B cell (primary cell): ENCODE data around the gene PHF20. TPM values are rescaled to one million over a fixed set of nuclear protein-coding genes. Genes with fewer than 3 reads are reported as not detected.

Experiments used
- ATAC-seq: fragments of 200-7000 bp; cut with Tn5 transposase; one replicate; pipeline ENCODE4 v1.10.0; 2021; ENCODE audit warnings: low read depth, mild to moderate bottlenecking, moderate number of reproducible peaks, moderate library complexity
- CTCF ChIA-PET: fragments of 350-600 bp; sonication (Branson Sonifier 250); formaldehyde crosslinking; loops from one replicate; lab custom pipeline; 2021; ENCODE audit warnings: antibody characterized with exemption, inconsistent platforms; lab: Charles Lee
- POLR2A ChIA-PET: fragments of 350-600 bp; sonication (Branson Sonifier 250); formaldehyde crosslinking; loops from one replicate; lab custom pipeline; 2021; ENCODE audit warnings: antibody characterized with exemption; lab: Charles Lee
- DNase-seq: peaks from one replicate; pipeline ENCODE4 v3.0.0; 2013
- H2AFZ ChIP-seq: 2 replicates; pipeline ENCODE4 v1.6.1; 2012; ENCODE audit warnings: mild to moderate bottlenecking, low read depth, low read length; ENCODE audit not compliant: insufficient read depth, poor library complexity, severe bottlenecking
- H3K27ac ChIP-seq, 2 donors: 1 replicate in 1 of 2; 2 replicates in 1 of 2; pipeline ENCODE4 v1.5.1; 2012 to 2013; ENCODE audit warnings: low read length in 2 of 2, mild to moderate bottlenecking in 2 of 2, moderate library complexity in 1 of 2
- H3K27me3 ChIP-seq, 4 experiments: fragments of 200-600 bp in 1 of 4; sonication (generic) in 1 of 4; replicated peaks in 1 of 4; 1 replicate in 2 of 4; 2 replicates in 2 of 4; pipeline versions ENCODE4 v1.6.1 to v1.7.0; 2013 to 2016; ENCODE audit warnings: low read length in 3 of 4, mild to moderate bottlenecking in 2 of 4, mixed read lengths in 1 of 4, moderate library complexity in 1 of 4; ENCODE audit not compliant: insufficient read depth in 4 of 4, control insufficient read depth in 3 of 4; ENCODE audit errors: control extremely low read depth in 1 of 4
- H3K36me3 ChIP-seq, 2 experiments: replicated peaks in 1 of 2; 1 replicate in 1 of 2; 2 replicates in 1 of 2; pipeline versions ENCODE4 v1.6.1 to v1.7.1; 2013; ENCODE audit warnings: low read length in 1 of 2; ENCODE audit not compliant: insufficient read depth in 2 of 2, control insufficient read depth in 1 of 2; ENCODE audit errors: control extremely low read depth in 1 of 2, extremely low read depth in 1 of 2
- H3K4me1 ChIP-seq, 2 donors: fragments of 200-600 bp in 1 of 2; sonication (generic) in 1 of 2; 1 replicate in 1 of 2; 2 replicates in 1 of 2; pipeline versions ENCODE4 v1.5.1 to v1.6.1; 2013 to 2017; ENCODE audit warnings: low read length in 2 of 2; ENCODE audit not compliant: control insufficient read depth in 2 of 2, insufficient read depth in 2 of 2
- H3K4me2 ChIP-seq: replicated peaks from 2 replicates; pipeline ENCODE3; 2012; ENCODE audit warnings: mild to moderate bottlenecking, low read depth, low read length; ENCODE audit not compliant: poor library complexity, severe bottlenecking
- H3K4me3 ChIP-seq, 5 experiments: fragments of 200-600 bp in 1 of 5; sonication (generic) in 1 of 5; 1 replicate in 3 of 5; 2 replicates in 2 of 5; pipeline versions ENCODE4 v1.5.1 to v1.7.0; 2011 to 2016; ENCODE audit warnings: low read length in 4 of 5, mild to moderate bottlenecking in 4 of 5, low read depth in 2 of 5, control low read depth in 1 of 5, moderate library complexity in 1 of 5; ENCODE audit not compliant: insufficient read depth in 1 of 5; ENCODE audit errors: control extremely low read depth in 1 of 5, extremely low read depth in 1 of 5
- H3K79me2 ChIP-seq: fragments of 200-600 bp; sonication (generic); one replicate; pipeline ENCODE4 v1.6.0; 2016; ENCODE audit warnings: low read length; ENCODE audit not compliant: control insufficient read depth, insufficient read depth
- H3K9ac ChIP-seq: fragments of 200-600 bp; sonication (generic); 2 replicates; pipeline ENCODE4 v1.6.1; 2017; ENCODE audit warnings: mild to moderate bottlenecking, low read length, moderate library complexity
- H3K9me3 ChIP-seq, 3 donors: one replicate each; pipeline versions ENCODE4 v1.6.1 to v1.7.1; 2013; ENCODE audit warnings: low read length in 2 of 3; ENCODE audit not compliant: control insufficient read depth in 2 of 3, insufficient read depth in 1 of 3; ENCODE audit errors: control extremely low read depth in 1 of 3
- H4K20me1 ChIP-seq: 2 replicates; pipeline ENCODE4 v1.6.0; 2012; ENCODE audit warnings: mild to moderate bottlenecking, low read length; ENCODE audit not compliant: insufficient read depth, control insufficient read depth, poor library complexity, severe bottlenecking
- H3K27ac Mint-ChIP-seq: one replicate; pipeline ENCODE4 v1.8.0; 2021; ENCODE audit warnings: mixed read lengths
- H3K27me3 Mint-ChIP-seq: one replicate; pipeline ENCODE4 v1.8.0; 2021; ENCODE audit warnings: mixed read lengths
- H3K4me1 Mint-ChIP-seq: one replicate; pipeline ENCODE4 v1.8.0; 2021; ENCODE audit warnings: mixed read lengths
- H3K4me3 Mint-ChIP-seq: one replicate; pipeline ENCODE4 v1.8.0; 2021; ENCODE audit warnings: mixed read lengths
- H3K9me3 Mint-ChIP-seq: one replicate; pipeline ENCODE4 v1.8.0; 2022; ENCODE audit warnings: mixed read lengths; ENCODE audit not compliant: insufficient read depth
- CTCF ChIP-seq: fragments of 200-600 bp; IDR thresholded peaks from one replicate; pipeline ENCODE4 v1.8.0; 2022; ENCODE audit warnings: antibody characterized with exemption, mild to moderate bottlenecking
- EZH2 ChIP-seq: IDR thresholded peaks from 2 replicates; pipeline ENCODE4 v1.6.1; 2012; ENCODE audit warnings: borderline replicate concordance, low read depth, mild to moderate bottlenecking, moderate library complexity, low read length; ENCODE audit not compliant: insufficient read depth, poor library complexity, severe bottlenecking
- WGBS: methylation state at CpG from one replicate; pipeline ENCODE4 v1.1.5; 2013; ENCODE audit warnings: missing lambda C conversion rate; ENCODE audit not compliant: insufficient coverage; 5-methylcytosine and 5-hydroxymethylcytosine counted together
- intact Hi-C: fragments of 100-400 bp; cut with micrococcal nuclease; formaldehyde crosslinking; loops from one replicate; pipeline ENCODE4 v1.10.0; 2022
- polyA plus RNA-seq: library from polyadenylated mRNA; depleted of rRNA; stranded (reverse); fragments of >200 nt; gene quantifications from 2 replicates; pipeline ENCODE4 v1.2.3, GENCODE V29; 2012
- total RNA-seq, 2 donors: library from RNA; stranded (reverse); fragments of 120-200 nt in 1 of 2; gene quantifications; 1 replicate in 1 of 2; 2 replicates in 1 of 2; pipeline versions ENCODE4 v1.2.3 to v1.2.4, GENCODE V29; 2013 to 2022

Gene PHF20
- total and polyA plus RNA-seq, 2 donors (not counting 1 experiment from before 2014, with no cell fraction given), result 53.6 to 92.3 TPM

- TF ChIP-seq CTCF (no peak), EZH2 (no peak)
- H3K9ac ChIP-seq, result no peak overlapping the region
- Mint-ChIP-seq H3K27me3 (peaks cover 7% of the 10 kb centered on the region), H3K4me3 (no peak overlapping the region), H3K27ac (no peak overlapping the region), H3K4me1 (no peaks in the 10 kb centered on the region), H3K9me3 (no peaks in the 10 kb centered on the region)
- POLR2A ChIA-PET, result no interaction called here
- DNase-seq, result no peak
- H3K4me2 ChIP-seq, result no peak overlapping the region
- ATAC-seq, result no peak
- H3K4me1 ChIP-seq, result no peaks in the 10 kb centered on the region
- no peaks in the 10 kb centered on the region for H3K9me3 ChIP-seq
- intact Hi-C loops, result no loop called here
- H3K27ac ChIP-seq, result no peak overlapping the region
- CTCF ChIA-PET, result interaction anchor here (1.4 to 1.9 kb wide), 2 partner anchors 18 to 20 kb away, joined by 3 to 6 read pairs; partner anchors contain the start of gene SCAND1
- no peaks in the 10 kb centered on the region for H4K20me1 ChIP-seq
- H2AFZ ChIP-seq, result no peak overlapping the region
- H3K4me3 ChIP-seq, result no peak overlapping the region
- 40% methylated on average over 1 of the region's 4 CpGs for WGBS
- H3K79me2 ChIP-seq, result no peaks in the 10 kb centered on the region
- H3K27me3 ChIP-seq, result no peaks in the 10 kb centered on the region
- H3K36me3 ChIP-seq, result no peaks in the 10 kb centered on the region
Measured at GRCh38 chr20:35972462-35972861, 200.6 kb downstream of the PHF20 start.

GRCh38 chr20:35974256-35974655, 202.4 kb downstream of the PHF20 start:
- ChIA-PET CTCF (interaction anchor here (1.0 kb wide), 1 partner anchor 164 kb away, joined by 3 read pairs; no protein-coding TSS in a partner anchor), POLR2A (no interaction called here)
- Mint-ChIP-seq H3K27me3 (peaks cover 4% of the 10 kb centered on the region), H3K9me3 (no peaks in the 10 kb centered on the region), H3K4me3 (no peak overlapping the region), H3K4me1 (no peaks in the 10 kb centered on the region), H3K27ac (no peak overlapping the region)
- ATAC-seq (no peak), DNase-seq (no peak)
- peaks cover 0 to 2% (median 0%) of the 10 kb centered on the region in 3 donors for H3K9me3 ChIP-seq
- no peak overlapping the region for H3K9ac ChIP-seq
- H3K79me2 ChIP-seq, result no peaks in the 10 kb centered on the region
- no peak overlapping the region for H2AFZ ChIP-seq
- H3K4me2 ChIP-seq, result no peak overlapping the region
- no peaks in the 10 kb centered on the region for H4K20me1 ChIP-seq
- no peaks in the 10 kb centered on the region for H3K4me1 ChIP-seq
- H3K27me3 ChIP-seq, result no peaks in the 10 kb centered on the region
- TF ChIP-seq EZH2, result no peak
- TF ChIP-seq CTCF, result no peak
- 86% methylated on average over 4 of the region's 4 CpGs for whole genome bisulfite sequencing
- H3K36me3 ChIP-seq, result no peaks in the 10 kb centered on the region
- H3K27ac ChIP-seq, result no peak overlapping the region
- H3K4me3 ChIP-seq, result no peak overlapping the region
- intact Hi-C loops, result no loop called here
